Prostate gland (tissue), 2 donors: ENCODE data around the gene STAG2.

Experiments used
- CTCF ChIP-seq, 4 experiments: fragments of 200-600 bp in 2 of 4; fragments of 450-650 bp in 2 of 4; sonication (generic) in 2 of 4; IDR thresholded peaks; 1 replicate in 3 of 4; 2 replicates in 1 of 4; pipeline ENCODE4 v1.5.1; 2016 to 2019; ENCODE audit warnings: antibody characterized with exemption in 4 of 4, mild to moderate bottlenecking in 2 of 4, moderate library complexity in 2 of 4
- POLR2A ChIP-seq: fragments of 450-650 bp; IDR thresholded peaks from one replicate; pipeline ENCODE4 v1.6.1; 2016; ENCODE audit warnings: antibody characterized with exemption, mild to moderate bottlenecking
- POLR2AphosphoS5 ChIP-seq: sonication (generic); formaldehyde crosslinking; IDR thresholded peaks from one replicate; pipeline ENCODE4 v1.6.1; 2017; ENCODE audit warnings: antibody characterized with exemption

- TF ChIP-seq CTCF (IDR thresholded peaks at IDR 0.05): no peak
- no peak for TF ChIP-seq POLR2AphosphoS5
- no peak for TF ChIP-seq POLR2A
Observed at GRCh38 chrX:124103966-124104365, 142.5 kb downstream of the STAG2 start.
